ENCODE results near the gene SLC35D1. TPM values are rescaled to one million over a fixed set of nuclear protein-coding genes. Genes with fewer than 3 reads are reported as not detected.
"Not testable (repeated sequence)": the region's sequence is repeated elsewhere in the genome, so short reads cannot be mapped to it uniquely, and the experiment has no call there.

Gene SLC35D1
- total and polyA plus RNA-seq, 2 experiments from 2014 or later = 9.1 to 14.9 TPM

- 0 out of 2 replicates have a peak, but pooled peaks cover 24% of the 10 kb centered on the region for H3F3A ChIP-seq (ENCODE audit: insufficient read depth)
- DNase-seq = peak; percentile 70
- H3K79me2 ChIP-seq (ENCODE audit: insufficient read depth) = 0 out of 2 replicates have a peak, but pooled peaks cover under 1% of the 10 kb centered on the region
- no peak for TF ChIP-seq EZH2phosphoT487 (IDR thresholded peaks at IDR 0.05; ENCODE audit: insufficient read depth, low read depth)
- no peak for TF ChIP-seq EZH2 (IDR thresholded peaks at IDR 0.05; ENCODE audit: insufficient read depth, poor library complexity, severe bottlenecking)
- H4K20me1 ChIP-seq (ENCODE audit: insufficient read depth) = no peaks in the 10 kb centered on the region
- peak overlapping the region; percentile 70 for H3K9ac ChIP-seq
- no peaks in the 10 kb centered on the region for H3K27me3 ChIP-seq (replicated peaks; ENCODE audit: insufficient read depth)
- H3K9me2 ChIP-seq (ENCODE audit: insufficient read depth) = no peaks in the 10 kb centered on the region
- H3K4me2 ChIP-seq (ENCODE audit: unreplicated experiment) = peak overlapping the region; percentile 72
- H2AFZ ChIP-seq = no peak overlapping the region
- peaks cover 10% of the 10 kb centered on the region; the same call in 1 of the 2 replicates for H3K4me1 ChIP-seq (ENCODE audit: insufficient read depth)
- H3K36me3 ChIP-seq (ENCODE audit: low read depth) = peaks cover 86% of the 10 kb centered on the region
- WGBS, 2 experiments (ENCODE audit: low coverage in 1 of 2, low lambda C conversion rate in 2 of 2, missing lambda C conversion rate in 2 of 2) = 36% methylated on average over 4 of the region's 4 CpGs
- peak overlapping the region; percentile 10; the same call in 1 of the 2 replicates for H3K27ac ChIP-seq
- H3K9me3 ChIP-seq (ENCODE audit: low read depth) = no peaks in the 10 kb centered on the region
- in situ Hi-C loops (cut with MboI) = no loop called here
- peak overlapping the region; percentile 58 for H3K4me3 ChIP-seq
These were observed 72.3 kb downstream of the SLC35D1 start for GRCh38 chr1:66981679-66982078.

- Histone ChIP-seq H3F3A (ENCODE audit: insufficient read depth) (0 out of 2 replicates have a peak, but pooled peaks cover 15% of the 10 kb centered on the region), H2AFZ (no peak overlapping the region), H3K36me3 (ENCODE audit: low read depth) (peaks cover 83% of the 10 kb centered on the region), H4K20me1 (ENCODE audit: insufficient read depth) (no peaks in the 10 kb centered on the region), H3K27me3 (replicated peaks; ENCODE audit: insufficient read depth) (no peaks in the 10 kb centered on the region), H3K4me2 (ENCODE audit: unreplicated experiment) (peak overlapping the region; percentile 72), H3K9ac (peak overlapping the region; percentile 70), H3K79me2 (ENCODE audit: insufficient read depth) (peaks cover 6% of the 10 kb centered on the region; the same call in 1 of the 2 replicates), H3K4me3 (peak overlapping the region; percentile 58), H3K27ac (peak overlapping the region; percentile 10; the same call in 1 of the 2 replicates), H3K9me2 (ENCODE audit: insufficient read depth) (no peaks in the 10 kb centered on the region), H3K9me3 (ENCODE audit: low read depth) (no peaks in the 10 kb centered on the region), H3K4me1 (ENCODE audit: insufficient read depth) (peaks cover 10% of the 10 kb centered on the region; the same call in 1 of the 2 replicates)
- WGBS, 2 experiments (ENCODE audit: low coverage in 1 of 2, low lambda C conversion rate in 2 of 2, missing lambda C conversion rate in 2 of 2) = 91 to 94% methylated on average over 1 of the region's 1 CpG
- no peak for TF ChIP-seq EZH2phosphoT487 (IDR thresholded peaks at IDR 0.05; ENCODE audit: insufficient read depth, low read depth)
- in situ Hi-C loops (cut with MboI) = no loop called here
- peak; percentile 44 for DNase-seq
These were observed 73.1 kb downstream of the SLC35D1 start for GRCh38 chr1:66980745-66981367.

GRCh38 chr1:66979621-66980020, 74.3 kb downstream of the SLC35D1 start:
- H3K4me3 ChIP-seq; H3K27ac ChIP-seq; H3K9ac ChIP-seq; H2AFZ ChIP-seq; H3K79me2 ChIP-seq (ENCODE audit: insufficient read depth); H4K20me1 ChIP-seq (ENCODE audit: insufficient read depth); H3K9me2 ChIP-seq (ENCODE audit: insufficient read depth); H3K4me2 ChIP-seq (ENCODE audit: unreplicated experiment); H3K27me3 ChIP-seq (replicated peaks; ENCODE audit: insufficient read depth); H3K9me3 ChIP-seq (ENCODE audit: low read depth); DNase-seq; in situ Hi-C loops (cut with MboI); H3F3A ChIP-seq (ENCODE audit: insufficient read depth): not testable (repeated sequence)
- Histone ChIP-seq H3K36me3 (ENCODE audit: low read depth) (peaks cover 72% of the 10 kb centered on the region), H3K4me1 (ENCODE audit: insufficient read depth) (peaks cover 10% of the 10 kb centered on the region; the same call in 1 of the 2 replicates)
- 99 to 100% methylated on average over 11 of the region's 11 CpGs for WGBS, 2 experiments (ENCODE audit: low coverage in 1 of 2, low lambda C conversion rate in 2 of 2, missing lambda C conversion rate in 2 of 2)

GRCh38 chr1:66978201-66978600, 75.7 kb downstream of the SLC35D1 start:
- no peaks in the 10 kb centered on the region for H4K20me1 ChIP-seq (ENCODE audit: insufficient read depth)
- no peak overlapping the region for H2AFZ ChIP-seq
- no peak overlapping the region for H3K4me2 ChIP-seq (ENCODE audit: unreplicated experiment)
- TF ChIP-seq EZH2phosphoT487 (IDR thresholded peaks at IDR 0.05; ENCODE audit: insufficient read depth, low read depth) (no peak), EZH2 (IDR thresholded peaks at IDR 0.05; ENCODE audit: insufficient read depth, poor library complexity, severe bottlenecking) (no peak)
- DNase-seq = no peak
- no peaks in the 10 kb centered on the region for H3K27me3 ChIP-seq (replicated peaks; ENCODE audit: insufficient read depth)
- peaks cover 10% of the 10 kb centered on the region; the same call in 1 of the 2 replicates for H3K4me1 ChIP-seq (ENCODE audit: insufficient read depth)
- no peaks in the 10 kb centered on the region for H3K9me2 ChIP-seq (ENCODE audit: insufficient read depth)
- H3K9me3 ChIP-seq (ENCODE audit: low read depth) = no peaks in the 10 kb centered on the region
- H3K4me3 ChIP-seq = no peak overlapping the region
- peaks cover 6% of the 10 kb centered on the region; the same call in 1 of the 2 replicates for H3K79me2 ChIP-seq (ENCODE audit: insufficient read depth)
- H3F3A ChIP-seq (ENCODE audit: insufficient read depth) = 0 out of 2 replicates have a peak, but pooled peaks cover 9% of the 10 kb centered on the region
- H3K36me3 ChIP-seq (ENCODE audit: low read depth) = peaks cover 58% of the 10 kb centered on the region
- no peak overlapping the region for H3K9ac ChIP-seq
- H3K27ac ChIP-seq = no peak overlapping the region
- in situ Hi-C loops (cut with MboI) = no loop called here
